HG03565 (cell line): ENCODE data around the gene CYP39A1.

Experiments
- ATAC-seq: cut with Tn5 transposase; IDR thresholded peaks from one replicate; pipeline ENCODE4 v1.9.1; 2021; ENCODE audit warnings: mild to moderate bottlenecking, moderate library complexity; ENCODE audit not compliant: unreplicated experiment

CYP39A1 gene

GRCh38 chr6:46652603-46653438, at the start of gene CYP39A1, which contains the start of gene SLC25A27:
Gene CYP39A1, minus strand, starts transcription at chr6:46652818. Its CDS starts 236 bp downstream, at chr6:46652582.
Gene SLC25A27, plus strand, starts transcription at chr6:46652975. Its CDS starts 218 bp downstream, at chr6:46653193.
- ATAC-seq: peak; percentile 100

- no peak for ATAC-seq
Observed at GRCh38 chr6:46699970-46700369, 47.4 kb upstream of the CYP39A1 start.

- no peak for ATAC-seq
Observed at GRCh38 chr6:46690911-46691451, 38.4 kb upstream of the CYP39A1 start.

GRCh38 chr6:46690141-46690755, 37.6 kb upstream of the CYP39A1 start:
- no peak for ATAC-seq

GRCh38 chr6:46689657-46690056, 37.0 kb upstream of the CYP39A1 start:
- no peak for ATAC-seq

- no peak for ATAC-seq
Observed at GRCh38 chr6:46688966-46689335, 36.3 kb upstream of the CYP39A1 start.

GRCh38 chr6:46688117-46688965, 35.7 kb upstream of the CYP39A1 start:
- ATAC-seq: no peak

GRCh38 chr6:46687619-46688097, 35.0 kb upstream of the CYP39A1 start, which contains the start of gene TDRD6:
Gene TDRD6, plus strand, starts transcription at chr6:46687885. Its CDS starts 244 bp downstream, at chr6:46688129.
- no peak for ATAC-seq

- no peak for ATAC-seq
Observed at GRCh38 chr6:46684771-46685170, 32.2 kb upstream of the CYP39A1 start.

- no peak for ATAC-seq
Observed at GRCh38 chr6:46677314-46677654, 24.7 kb upstream of the CYP39A1 start.

- ATAC-seq: no peak
Observed at GRCh38 chr6:46676604-46677313, 24.1 kb upstream of the CYP39A1 start.

- ATAC-seq: no peak
Observed at GRCh38 chr6:46674410-46674809, 21.8 kb upstream of the CYP39A1 start.

GRCh38 chr6:46667377-46667776, 14.8 kb upstream of the CYP39A1 start:
- no peak for ATAC-seq

- no peak for ATAC-seq
Observed at GRCh38 chr6:46661483-46661882, 8.9 kb upstream of the CYP39A1 start.

GRCh38 chr6:46657642-46658041, 5.0 kb upstream of the CYP39A1 start:
- ATAC-seq: no peak

GRCh38 chr6:46655803-46656202, 3.2 kb upstream of the CYP39A1 start:
- ATAC-seq: no peak

GRCh38 chr6:46653439-46654195, 999 bp upstream of the CYP39A1 start:
- ATAC-seq: no peak

- no peak for ATAC-seq
Observed at GRCh38 chr6:46652232-46652602, 401 bp downstream of the CYP39A1 start.

- ATAC-seq: no peak
Observed at GRCh38 chr6:46651816-46652215, 802 bp downstream of the CYP39A1 start.

GRCh38 chr6:46651006-46651405, 1.6 kb downstream of the CYP39A1 start:
- ATAC-seq: no peak
